Trophoblast cell (in vitro differentiated cells and primary cell): ENCODE data around the gene SERAC1. TPM values are rescaled to one million over a fixed set of nuclear protein-coding genes. Genes with fewer than 3 reads are reported as not detected.
"Not testable (repeated sequence)": the region's sequence is repeated elsewhere in the genome, so short reads cannot be mapped to it uniquely, and the experiment has no call there.

Experiments
- DNase-seq, 2 donors: peaks; one replicate each; pipeline ENCODE4 v3.0.0-alpha.2; 2016
- H2AFZ ChIP-seq: 2 replicates; pipeline ENCODE4 v1.6.1; 2013; ENCODE audit warnings: low read length, moderate library complexity, mild to moderate bottlenecking; ENCODE audit not compliant: insufficient read depth, poor library complexity
- H2AK5ac ChIP-seq: 2 replicates; pipeline ENCODE4 v1.6.1; 2013; ENCODE audit warnings: mild to moderate bottlenecking, low read length
- H2BK120ac ChIP-seq: 2 replicates; pipeline ENCODE4 v1.6.1; 2013; ENCODE audit warnings: low read length, mild to moderate bottlenecking, moderate library complexity; ENCODE audit not compliant: insufficient read depth, poor library complexity
- H2BK12ac ChIP-seq: 2 replicates; pipeline ENCODE4 v1.6.1; 2013; ENCODE audit warnings: mild to moderate bottlenecking, low read length, moderate library complexity
- H2BK5ac ChIP-seq: 2 replicates; pipeline ENCODE4 v1.6.1; 2013; ENCODE audit warnings: low read length, low read depth, moderate library complexity, mild to moderate bottlenecking; ENCODE audit not compliant: poor library complexity
- H3K14ac ChIP-seq: 2 replicates; pipeline ENCODE4 v1.6.1; 2013; ENCODE audit warnings: mild to moderate bottlenecking, low read length
- H3K18ac ChIP-seq: 2 replicates; pipeline ENCODE4 v1.6.1; 2013; ENCODE audit warnings: mild to moderate bottlenecking, low read length
- H3K23ac ChIP-seq: 2 replicates; pipeline ENCODE4 v1.6.1; 2013; ENCODE audit warnings: low read length
- H3K27ac ChIP-seq: 2 replicates; pipeline ENCODE4 v1.5.1; 2013; ENCODE audit warnings: low read depth, mild to moderate bottlenecking, inconsistent platforms, low read length, moderate library complexity
- H3K27me3 ChIP-seq: 2 replicates; pipeline ENCODE4 v1.6.1; 2013; ENCODE audit warnings: inconsistent platforms, mild to moderate bottlenecking, low read length, moderate library complexity; ENCODE audit not compliant: insufficient read depth
- H3K36me3 ChIP-seq, 2 experiments: 1 replicate in 1 of 2; 2 replicates in 1 of 2; pipeline ENCODE4 v1.6.1; 2013; ENCODE audit warnings: low read length in 2 of 2, mild to moderate bottlenecking in 2 of 2, moderate library complexity in 1 of 2; ENCODE audit not compliant: insufficient read depth in 2 of 2, control insufficient read depth in 1 of 2
- H3K4ac ChIP-seq: 2 replicates; pipeline ENCODE4 v1.6.1; 2013; ENCODE audit warnings: low read depth, mild to moderate bottlenecking, low read length, moderate library complexity
- H3K4me1 ChIP-seq, 2 experiments: 1 replicate in 1 of 2; 2 replicates in 1 of 2; pipeline ENCODE4 v1.6.1; 2013; ENCODE audit warnings: low read length in 2 of 2, mild to moderate bottlenecking in 2 of 2, moderate library complexity in 1 of 2; ENCODE audit not compliant: insufficient read depth in 2 of 2, control insufficient read depth in 1 of 2
- H3K4me2 ChIP-seq: 2 replicates; pipeline ENCODE4 v1.6.1; 2013; ENCODE audit warnings: inconsistent platforms, mild to moderate bottlenecking, low read length, moderate library complexity
- H3K4me3 ChIP-seq: 2 replicates; pipeline ENCODE4 v1.5.1; 2013; ENCODE audit warnings: mild to moderate bottlenecking, low read depth, low read length, inconsistent platforms
- H3K79me1 ChIP-seq: one replicate; pipeline ENCODE4 v1.6.1; 2013; ENCODE audit warnings: low read length
- H3K79me2 ChIP-seq: 2 replicates; pipeline ENCODE4 v1.6.1; 2013; ENCODE audit warnings: low read length, mild to moderate bottlenecking; ENCODE audit not compliant: control insufficient read depth, insufficient read depth, poor library complexity
- H3K9ac ChIP-seq: 2 replicates; pipeline ENCODE4 v1.6.1; 2013; ENCODE audit warnings: mild to moderate bottlenecking, low read length
- H3K9me3 ChIP-seq: 2 replicates; pipeline ENCODE4 v1.6.1; 2013; ENCODE audit warnings: low read depth, mild to moderate bottlenecking, control low read depth, inconsistent platforms, low read length; ENCODE audit not compliant: insufficient read depth
- H4K12ac ChIP-seq: 2 replicates; pipeline ENCODE4 v1.6.1; 2013; ENCODE audit warnings: low read depth, mild to moderate bottlenecking, low read length, moderate library complexity
- H4K8ac ChIP-seq: 2 replicates; pipeline ENCODE4 v1.6.1; 2013; ENCODE audit warnings: low read depth, mild to moderate bottlenecking, low read length, moderate library complexity
- H4K91ac ChIP-seq: one replicate; pipeline ENCODE4 v1.6.1; 2013; ENCODE audit warnings: low read depth, mild to moderate bottlenecking, low read length, moderate library complexity
- WGBS: extraction: QIAGEN DNeasy Blood & Tissue Kit; methylation state at CpG from one replicate; pipeline ENCODE4 v1.1.7; 2013; ENCODE audit warnings: missing lambda C conversion rate; ENCODE audit not compliant: insufficient read length, insufficient coverage; ENCODE audit errors: extremely low coverage; 5-methylcytosine and 5-hydroxymethylcytosine counted together
- polyA plus RNA-seq: library from polyadenylated mRNA; stranded (reverse); fragments of 200-250 nt; gene quantifications from 2 replicates; pipeline ENCODE4 v1.2.3, GENCODE V29; 2013

The SERAC1 gene
- polyA plus RNA-seq: 4.9 and 5.2 TPM in 2 replicates

- Histone ChIP-seq H3K18ac (peak within 1 kb of the TSS; percentile 83), H3K23ac (no peak within 1 kb of the TSS), H4K8ac (peak within 1 kb of the TSS; percentile 92), H3K27ac (peak within 1 kb of the TSS; percentile 74), H2AFZ (peak within 1 kb of the TSS; percentile 82), H3K9ac (peak within 1 kb of the TSS; percentile 94), H3K4me1 (peaks cover 6 to 9% of the 10 kb centered on the region in 2 experiments), H3K27me3 (no peaks in the 10 kb centered on the region), H3K79me1 (peaks cover 16% of the 10 kb centered on the region), H2BK120ac (peak within 1 kb of the TSS; percentile 33), H3K14ac (peak within 1 kb of the TSS; percentile 94), H4K91ac (peak within 1 kb of the TSS; percentile 74), H4K12ac (peak within 1 kb of the TSS; percentile 80), H3K4me2 (peak within 1 kb of the TSS; percentile 70), H3K4me3 (peak within 1 kb of the TSS; percentile 88), H2AK5ac (no peak within 1 kb of the TSS), H3K4ac (peak within 1 kb of the TSS; percentile 64), H2BK5ac (peak within 1 kb of the TSS; percentile 44), H2BK12ac (peak within 1 kb of the TSS; percentile 17), H3K79me2 (peaks cover 5% of the 10 kb centered on the region), H3K36me3 (no peaks in the 10 kb centered on the region), H3K9me3 (no peaks in the 10 kb centered on the region)
- no CpG with 5 or more reads among the region's 29 CpGs for WGBS
- DNase-seq: no peak
Measured at GRCh38 chr6:158168040-158168289, at the start of gene SERAC1. TSS of gene SERAC1 (minus strand) at chr6:158168262. CDS start at chr6:158158363, 9,899 bp downstream.

GRCh38 chr6:158213925-158214674, 46.0 kb upstream of the SERAC1 start:
- H3K27ac ChIP-seq: no peak overlapping the region
- no peaks in the 10 kb centered on the region for H3K27me3 ChIP-seq
- H3K4ac ChIP-seq: no peak overlapping the region
- H3K79me2 ChIP-seq: no peaks in the 10 kb centered on the region
- no peak overlapping the region for H3K18ac ChIP-seq
- no peak overlapping the region for H4K8ac ChIP-seq
- whole genome bisulfite sequencing: no CpG with 5 or more reads among the region's 7 CpGs
- H2AK5ac ChIP-seq: no peak overlapping the region
- no peak overlapping the region for H4K12ac ChIP-seq
- no peak overlapping the region for H2BK5ac ChIP-seq
- DNase-seq: peak; percentile 78 to 87
- H3K79me1 ChIP-seq: no peaks in the 10 kb centered on the region
- H3K4me1 ChIP-seq: no peaks in the 10 kb centered on the region
- no peak overlapping the region for H3K23ac ChIP-seq
- H2AFZ ChIP-seq: no peak overlapping the region
- no peak overlapping the region for H3K4me2 ChIP-seq
- H3K4me3 ChIP-seq: no peak overlapping the region
- no peak overlapping the region for H4K91ac ChIP-seq
- no peak overlapping the region for H3K14ac ChIP-seq
- H3K36me3 ChIP-seq: no peaks in the 10 kb centered on the region
- H2BK120ac ChIP-seq: no peak overlapping the region
- H3K9me3 ChIP-seq: peaks cover 3% of the 10 kb centered on the region
- H2BK12ac ChIP-seq: no peak overlapping the region
- H3K9ac ChIP-seq: no peak overlapping the region

- H3K18ac ChIP-seq: no peak overlapping the region
- no peaks in the 10 kb centered on the region for H3K4me1 ChIP-seq
- H3K36me3 ChIP-seq: no peaks in the 10 kb centered on the region
- no peak overlapping the region for H2AFZ ChIP-seq
- H4K91ac ChIP-seq: no peak overlapping the region
- H2AK5ac ChIP-seq: no peak overlapping the region
- H2BK120ac ChIP-seq: no peak overlapping the region
- DNase-seq: peak in 1 of 2 donors; percentile 44
- H3K4ac ChIP-seq: no peak overlapping the region
- H2BK5ac ChIP-seq: no peak overlapping the region
- H4K12ac ChIP-seq: no peak overlapping the region
- H2BK12ac ChIP-seq: no peak overlapping the region
- no peak overlapping the region for H4K8ac ChIP-seq
- no peak overlapping the region for H3K27ac ChIP-seq
- no peaks in the 10 kb centered on the region for H3K27me3 ChIP-seq
- no CpG with 5 or more reads among the region's 3 CpGs for WGBS
- H3K14ac ChIP-seq: no peak overlapping the region
- H3K23ac ChIP-seq: no peak overlapping the region
- no peak overlapping the region for H3K9ac ChIP-seq
- H3K4me2 ChIP-seq: no peak overlapping the region
- no peaks in the 10 kb centered on the region for H3K9me3 ChIP-seq
- H3K79me2 ChIP-seq: no peaks in the 10 kb centered on the region
- no peaks in the 10 kb centered on the region for H3K79me1 ChIP-seq
- no peak overlapping the region for H3K4me3 ChIP-seq
Measured at GRCh38 chr6:158211273-158212055, 43.4 kb upstream of the SERAC1 start.

GRCh38 chr6:158209582-158210333, 41.7 kb upstream of the SERAC1 start:
- H3K9ac ChIP-seq, H3K4me3 ChIP-seq, H3K27ac ChIP-seq, H3K4me1 ChIP-seq, H2AFZ ChIP-seq, H3K4me2 ChIP-seq, H3K14ac ChIP-seq, H3K18ac ChIP-seq, H2BK5ac ChIP-seq, H2AK5ac ChIP-seq, H4K8ac ChIP-seq, DNase-seq, H3K79me1 ChIP-seq, H3K36me3 ChIP-seq, H4K12ac ChIP-seq, H2BK12ac ChIP-seq, H3K23ac ChIP-seq, H2BK120ac ChIP-seq, H4K91ac ChIP-seq, H3K9me3 ChIP-seq, H3K4ac ChIP-seq, H3K27me3 ChIP-seq, H3K79me2 ChIP-seq: not testable (repeated sequence)
- no CpG with 5 or more reads among the region's 52 CpGs for WGBS
